NCI-H1417 (cell line): ENCODE results near the gene RNF175.

Experiments
- DNase-seq, 3 experiments: peaks; one replicate each; lab custom pipeline; 2025; lab: John Stamatoyannopoulos, UW

Gene RNF175

GRCh38 chr4:153759407-153760316 lies at the start of gene RNF175:
Gene RNF175 (minus strand): TSS chr4:153760024. CDS start chr4:153759862, 162 bp downstream.
- peak in 2 of 3 experiments; percentile 68 to 69 for DNase-seq

- DNase-seq = no peak
Measured at GRCh38 chr4:153809307-153809706, 49.5 kb upstream of the RNF175 start.

GRCh38 chr4:153808175-153808574 lies 48.4 kb upstream of the RNF175 start:
- DNase-seq = no peak

GRCh38 chr4:153806073-153806472 lies 46.2 kb upstream of the RNF175 start:
- DNase-seq = no peak

GRCh38 chr4:153804722-153805121 lies 44.9 kb upstream of the RNF175 start:
- DNase-seq = no peak

- no peak for DNase-seq
Measured at GRCh38 chr4:153799694-153800074, 39.9 kb upstream of the RNF175 start.

GRCh38 chr4:153798901-153799693 lies 39.3 kb upstream of the RNF175 start:
- DNase-seq = no peak

- no peak for DNase-seq
Measured at GRCh38 chr4:153798420-153798819, 38.6 kb upstream of the RNF175 start.

GRCh38 chr4:153794006-153794405 lies 34.2 kb upstream of the RNF175 start:
- peak in 1 of 3 experiments; percentile 9 for DNase-seq

- DNase-seq = no peak
Measured at GRCh38 chr4:153792618-153793247, 32.9 kb upstream of the RNF175 start.

- peak in 2 of 3 experiments; percentile 38 to 42 for DNase-seq
Measured at GRCh38 chr4:153791746-153792617, 32.2 kb upstream of the RNF175 start.

- DNase-seq = peak in 2 of 3 experiments; percentile 59 to 63
Measured at GRCh38 chr4:153790962-153791551, 31.2 kb upstream of the RNF175 start.

- DNase-seq = no peak
Measured at GRCh38 chr4:153790500-153790865, 30.7 kb upstream of the RNF175 start.

GRCh38 chr4:153789741-153790499 lies 30.1 kb upstream of the RNF175 start:
- peak in 1 of 3 experiments; percentile 15 for DNase-seq

GRCh38 chr4:153788413-153789276 lies 28.8 kb upstream of the RNF175 start, which contains the start of gene SFRP2:
Gene SFRP2 (minus strand): TSS chr4:153789083. CDS start chr4:153788835, 248 bp downstream.
- peak in 2 of 3 experiments; percentile 29 to 33 for DNase-seq

GRCh38 chr4:153788051-153788412 lies 28.2 kb upstream of the RNF175 start:
- no peak for DNase-seq

GRCh38 chr4:153787575-153787974 lies 27.8 kb upstream of the RNF175 start:
- DNase-seq = no peak

- DNase-seq = no peak
Measured at GRCh38 chr4:153787061-153787560, 27.3 kb upstream of the RNF175 start.
